Left ventricle myocardium superior (tissue), 1 donor: Measurements from ENCODE around the gene PIPOX. TPM values are rescaled to one million over a fixed set of nuclear protein-coding genes. Genes with fewer than 3 reads are reported as not detected.

ENCODE experiments used
- ATAC-seq: fragments of 200-7000 bp; cut with Tn5 transposase; one replicate; pipeline ENCODE4 v1.9.1; 2020; ENCODE audit warnings: mild to moderate bottlenecking, moderate library complexity
- DNase-seq: peaks from one replicate; pipeline ENCODE4 v3.0.0-alpha.2; 2020
- intact Hi-C: fragments of 100-400 bp; cut with micrococcal nuclease; formaldehyde crosslinking; loops from one replicate; pipeline ENCODE4 v1.11.0; 2022
- total RNA-seq: library from RNA; stranded (reverse); fragmentation: NEBNext Ultra II Directional; extraction: Animal tissue kit (Norgen Biotek cat#: 25700); gene quantifications from one replicate; pipeline ENCODE4 v1.2.1, GENCODE V29; 2021
- donor health status: DM: no; HTN: yes; CAD: no; lungs with severe emphysema.

Gene PIPOX
- total RNA-seq, 1 donor from 2014 or later: 0.59 TPM

- no peak for ATAC-seq
- intact Hi-C loops: no loop called here
- no peak for DNase-seq
Measured at GRCh38 chr17:29016345-29017210, 26.4 kb upstream of the PIPOX start.

- DNase-seq (no peak), ATAC-seq (no peak)
- intact Hi-C loops: no loop called here
Measured at GRCh38 chr17:29018788-29019474, 24.0 kb upstream of the PIPOX start.

- intact Hi-C loops: no loop called here
- ATAC-seq (peak; percentile 41), DNase-seq (no peak)
Measured at GRCh38 chr17:29019475-29020181, 23.3 kb upstream of the PIPOX start.

GRCh38 chr17:29020576-29020975, 22.4 kb upstream of the PIPOX start:
- intact Hi-C loops: no loop called here
- ATAC-seq (no peak), DNase-seq (no peak)

- intact Hi-C loops: no loop called here
- ATAC-seq (no peak), DNase-seq (no peak)
Measured at GRCh38 chr17:29021226-29021625, 21.7 kb upstream of the PIPOX start.

- intact Hi-C loops: no loop called here
- DNase-seq: no peak
Measured at GRCh38 chr17:29022074-29022473, 20.9 kb upstream of the PIPOX start.

GRCh38 chr17:29024316-29024952, 18.5 kb upstream of the PIPOX start:
- intact Hi-C loops: no loop called here
- no peak for ATAC-seq

More at GRCh38 chr17:29022074-29022473, 20.9 kb upstream of the PIPOX start:
- ATAC-seq: no peak

GRCh38 chr17:29031488-29031887, 11.5 kb upstream of the PIPOX start:
- ATAC-seq (no peak), DNase-seq (no peak)
- intact Hi-C loops: no loop called here

More at GRCh38 chr17:29024316-29024952, 18.5 kb upstream of the PIPOX start:
- no peak for DNase-seq

- DNase-seq (no peak), ATAC-seq (no peak)
- intact Hi-C loops: no loop called here
Measured at GRCh38 chr17:29032013-29032856, 10.7 kb upstream of the PIPOX start.

GRCh38 chr17:29032857-29033197, 10.1 kb upstream of the PIPOX start:
- intact Hi-C loops: no loop called here
- ATAC-seq (no peak), DNase-seq (no peak)

GRCh38 chr17:29034510-29034909, 8.4 kb upstream of the PIPOX start:
- no peak for ATAC-seq
- intact Hi-C loops: no loop called here
- no peak for DNase-seq

GRCh38 chr17:29036584-29036983, 6.4 kb upstream of the PIPOX start:
- intact Hi-C loops: no loop called here
- DNase-seq (no peak), ATAC-seq (no peak)

GRCh38 chr17:29037739-29038084, 5.2 kb upstream of the PIPOX start:
- intact Hi-C loops: no loop called here
- ATAC-seq: no peak
- DNase-seq: no peak

- no peak for DNase-seq
- no peak for ATAC-seq
- intact Hi-C loops: no loop called here
Measured at GRCh38 chr17:29038085-29038795, 4.7 kb upstream of the PIPOX start.

- no peak for ATAC-seq
- intact Hi-C loops: no loop called here
- DNase-seq: no peak
Measured at GRCh38 chr17:29039764-29040598, 3.0 kb upstream of the PIPOX start.

- intact Hi-C loops: no loop called here
- DNase-seq (no peak), ATAC-seq (no peak)
Measured at GRCh38 chr17:29041091-29041490, 1.9 kb upstream of the PIPOX start.

GRCh38 chr17:29041571-29041970, 1.4 kb upstream of the PIPOX start:
- ATAC-seq (no peak), DNase-seq (no peak)
- intact Hi-C loops: no loop called here
